Mesothelial cell of epicardium (in vitro differentiated cells): ENCODE data around the gene CLPTM1L. TPM values are rescaled to one million over a fixed set of nuclear protein-coding genes. Genes with fewer than 3 reads are reported as not detected.

ENCODE experiments used
- DNase-seq, 2 experiments: peaks; one replicate each; pipeline ENCODE4 v3.0.0; 2021; ENCODE audit warnings: low spot score in 2 of 2; ENCODE audit not compliant: unreplicated experiment in 2 of 2
- H3K27ac Mint-ChIP-seq: 2 replicates; pipeline ENCODE4 v1.8.0; 2021; ENCODE audit warnings: mixed read lengths
- H3K27me3 Mint-ChIP-seq: 2 replicates; pipeline ENCODE4 v1.8.0; 2021; ENCODE audit warnings: low read depth, mixed read lengths
- H3K36me3 Mint-ChIP-seq: 2 replicates; pipeline ENCODE4 v1.8.0; 2021; ENCODE audit warnings: mixed read lengths
- H3K4me1 Mint-ChIP-seq: 2 replicates; pipeline ENCODE4 v1.8.0; 2021; ENCODE audit warnings: mixed read lengths
- H3K4me3 Mint-ChIP-seq: 2 replicates; pipeline ENCODE4 v1.8.0; 2021; ENCODE audit warnings: mild to moderate bottlenecking, moderate library complexity, mixed read lengths
- H3K9me3 Mint-ChIP-seq: 2 replicates; pipeline ENCODE4 v1.8.0; 2021; ENCODE audit warnings: mixed read lengths
- CTCF ChIP-seq: fragments of 200-600 bp; sonication (generic); IDR thresholded peaks from one replicate; pipeline ENCODE4 v1.5.0; 2021; ENCODE audit warnings: antibody characterized with exemption; ENCODE audit not compliant: unreplicated experiment
- total RNA-seq: library from RNA; stranded (reverse); gene quantifications from 3 replicates; pipeline ENCODE4 v1.2.1, GENCODE V29; 2021

The CLPTM1L gene
- total RNA-seq, 1 donor from 2014 or later, result 83.7 TPM

DNA sequence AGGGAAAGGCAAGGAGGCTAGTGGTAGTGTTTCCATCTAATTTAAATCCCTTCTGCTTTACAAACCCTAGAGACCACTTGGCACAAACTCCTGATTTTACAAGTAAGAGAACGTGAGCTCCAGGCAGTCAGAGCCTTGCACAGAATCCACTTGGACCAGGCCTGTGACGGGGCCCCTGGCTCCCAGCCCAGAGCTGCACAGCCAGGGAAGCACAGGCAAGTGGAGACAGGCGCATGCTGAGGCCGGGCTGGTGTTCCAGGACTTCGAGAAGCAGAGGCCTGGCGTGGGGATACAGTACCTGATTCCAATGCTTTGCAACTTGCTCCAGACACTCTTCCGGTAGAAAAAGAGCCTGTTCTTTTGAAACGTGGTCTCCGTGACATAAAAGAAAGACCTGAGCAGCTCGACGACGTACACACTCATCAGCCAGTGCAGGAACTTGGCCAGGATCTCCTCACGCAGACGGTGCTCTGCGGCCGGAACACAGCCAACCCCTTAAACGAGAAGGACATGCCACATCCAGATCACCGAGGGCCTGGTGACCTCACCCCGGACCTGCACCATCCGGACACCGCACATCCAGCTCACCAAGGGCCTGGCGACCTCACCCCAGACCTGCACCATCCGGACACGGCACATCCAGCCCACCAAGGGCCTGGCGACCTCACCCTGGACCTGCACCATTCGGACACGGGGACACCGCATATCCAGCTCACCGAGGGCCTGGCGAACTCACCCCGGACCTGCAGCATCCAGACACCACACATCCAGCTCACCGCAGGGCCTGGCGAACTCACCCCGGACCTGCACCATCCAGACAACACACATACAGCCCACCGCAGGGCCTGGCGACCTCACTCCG is 62.5 kb downstream of the CLPTM1L start:
- Mint-ChIP-seq H3K9me3 (no peaks in the 10 kb centered on the region), H3K27ac (no peak overlapping the region), H3K36me3 (no peaks in the 10 kb centered on the region), H3K4me1 (no peaks in the 10 kb centered on the region), H3K4me3 (no peak overlapping the region), H3K27me3 (no peaks in the 10 kb centered on the region)
- no peak for TF ChIP-seq CTCF
- peak in 1 of 2 experiments; percentile 7 for DNase-seq

- DNase-seq, result peak in 1 of 2 experiments; percentile 11
These were observed 63.6 kb downstream of the CLPTM1L start for GRCh38 chr5:1281038-1281882.

GRCh38 chr5:1280177-1281037 is 64.5 kb downstream of the CLPTM1L start:
- TF ChIP-seq CTCF, result no peak
- Mint-ChIP-seq H3K27me3 (peaks cover 2% of the 10 kb centered on the region), H3K27ac (no peak overlapping the region), H3K36me3 (no peaks in the 10 kb centered on the region), H3K4me1 (no peaks in the 10 kb centered on the region), H3K9me3 (no peaks in the 10 kb centered on the region), H3K4me3 (no peak overlapping the region)
- DNase-seq, result peak in 1 of 2 experiments; percentile 14

More at GRCh38 chr5:1281038-1281882, 63.6 kb downstream of the CLPTM1L start:
- H3K36me3 Mint-ChIP-seq, result no peaks in the 10 kb centered on the region
- no peaks in the 10 kb centered on the region for H3K4me1 Mint-ChIP-seq
- H3K4me3 Mint-ChIP-seq, result no peak overlapping the region
- H3K27ac Mint-ChIP-seq, result no peak overlapping the region
- no peak for TF ChIP-seq CTCF
- peaks cover 2% of the 10 kb centered on the region for H3K27me3 Mint-ChIP-seq
- H3K9me3 Mint-ChIP-seq, result no peaks in the 10 kb centered on the region

DNA sequence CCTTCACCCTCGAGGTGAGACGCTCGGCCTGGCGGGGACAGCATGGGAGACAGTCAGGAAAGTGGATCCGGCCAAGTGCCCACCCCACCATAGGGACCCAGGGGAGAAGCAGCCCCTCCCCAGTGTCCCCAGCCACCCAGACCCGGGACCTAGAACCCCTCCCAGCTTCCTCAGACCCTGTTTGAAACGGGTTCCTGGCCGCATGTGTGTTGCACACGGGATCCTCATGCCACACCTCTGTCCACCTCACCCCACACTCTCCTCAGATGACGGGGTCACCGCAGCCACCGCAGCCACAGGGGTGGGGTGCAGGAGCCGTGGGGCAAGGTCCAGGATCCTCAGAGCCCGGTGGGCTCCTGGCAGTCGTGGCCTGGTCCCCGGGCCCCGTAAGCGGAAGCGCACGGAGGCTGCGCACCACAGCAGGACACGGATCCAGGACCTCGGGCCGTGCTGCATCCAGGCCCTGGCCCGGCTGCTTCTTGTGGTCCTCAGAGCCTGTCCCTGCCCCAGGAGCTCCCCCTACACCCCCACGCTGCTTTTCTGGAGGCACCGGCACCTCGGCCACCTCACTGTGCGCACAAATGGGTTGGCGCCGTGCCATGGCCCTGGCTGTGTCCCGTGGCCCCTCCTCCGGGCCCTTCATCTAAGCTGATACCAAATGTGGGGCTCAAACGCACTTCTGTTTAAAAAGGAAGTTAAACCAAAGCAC is 65.3 kb downstream of the CLPTM1L start:
- Mint-ChIP-seq H3K4me1 (no peaks in the 10 kb centered on the region), H3K36me3 (no peaks in the 10 kb centered on the region), H3K9me3 (no peaks in the 10 kb centered on the region), H3K4me3 (no peak overlapping the region), H3K27me3 (peaks cover 2% of the 10 kb centered on the region), H3K27ac (no peak overlapping the region)
- DNase-seq, result peak in 1 of 2 experiments; percentile 12
- TF ChIP-seq CTCF, result no peak
